ENCODE data around the gene INHBA.

DNA sequence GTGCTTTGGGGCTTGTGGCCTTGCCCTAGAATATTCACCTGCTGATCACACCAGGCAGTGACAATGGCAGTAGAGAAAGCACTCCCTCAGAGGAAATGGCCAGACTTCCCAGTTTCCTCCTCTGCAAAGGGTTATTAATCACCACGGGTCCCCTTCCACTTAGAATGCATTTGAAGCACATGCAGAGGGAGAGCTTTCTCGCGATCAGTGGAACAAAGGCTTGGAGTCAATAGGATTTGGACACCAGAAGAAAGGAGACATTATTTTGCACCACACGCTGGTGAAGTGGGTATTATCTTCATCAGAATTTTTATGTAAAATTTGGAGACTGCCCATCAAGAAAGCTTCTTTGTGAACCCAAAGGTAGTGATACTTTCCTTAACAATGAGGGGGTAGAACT lies 35.4 kb upstream of the INHBA start:
- TF ChIP-seq POLR2AphosphoS5 (IDR thresholded peaks at IDR 0.05; ENCODE audit: low read depth, low read length), result no peak
- TF ChIP-seq SPI1 (IDR thresholded peaks at IDR 0.05; ENCODE audit: low read depth, low read length), result no peak
- no peak for TF ChIP-seq POLR2A (IDR thresholded peaks at IDR 0.05; ENCODE audit: low read depth, low read length)
